Activated CD4-positive, alpha-beta T cell treated with anti-CD3 and anti-CD28 coated beads, Interleukin-2, amount 50 U/mL, for 16 hours (primary cell): ENCODE data around the gene ORMDL2.

Experiments used
- DNase-seq: peaks from one replicate; pipeline ENCODE4 v3.0.0-alpha.2; 2020

The ORMDL2 gene

DNA sequence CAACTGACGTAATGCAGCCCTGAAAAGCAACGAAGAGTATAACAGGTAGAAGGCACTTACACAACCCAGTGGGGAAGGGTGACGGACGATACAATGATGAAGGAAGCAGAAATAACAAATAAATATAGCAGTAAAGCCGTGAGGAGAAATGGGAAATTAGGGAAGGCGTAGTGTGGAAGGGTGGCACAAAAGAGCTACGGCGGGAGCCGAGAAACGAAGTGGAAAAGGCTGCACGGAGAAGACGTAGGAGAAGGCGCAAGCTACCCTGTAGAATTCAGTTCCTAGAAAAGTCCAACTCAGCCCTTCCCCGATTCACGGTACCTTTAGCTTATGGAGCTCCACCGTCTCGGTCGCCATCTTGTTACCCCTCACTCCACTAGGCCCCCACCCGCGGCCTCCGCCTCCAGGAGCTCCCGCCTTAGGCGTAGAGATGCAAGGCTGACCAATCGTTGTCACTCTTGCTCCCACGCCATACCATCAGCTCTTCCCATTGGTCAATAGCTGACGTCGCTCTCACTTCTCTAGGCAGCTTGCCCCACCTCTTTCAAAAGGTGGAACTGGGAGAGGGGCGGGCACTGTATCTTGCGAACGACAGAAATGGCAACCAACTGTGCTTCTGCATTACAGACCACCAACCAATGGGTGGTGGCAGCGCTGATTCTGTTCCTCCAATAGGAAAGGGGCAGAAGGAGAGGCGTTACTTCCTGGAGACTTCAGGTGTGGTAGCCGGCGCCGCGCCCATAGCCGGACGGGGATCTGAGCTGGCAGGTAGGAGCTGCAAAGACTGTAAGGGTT is at the start of gene ORMDL2, which contains the start of gene SARNP:
TSS of gene ORMDL2 (plus strand) at position 697 of the 795 bp plus-strand sequence. CDS start 959 bp downstream, outside the sequence.
TSS of gene SARNP (minus strand) at position 380 of the 795 bp plus-strand sequence. CDS start at position 357, 23 bp downstream.
- DNase-seq: peak; percentile 100

DNA sequence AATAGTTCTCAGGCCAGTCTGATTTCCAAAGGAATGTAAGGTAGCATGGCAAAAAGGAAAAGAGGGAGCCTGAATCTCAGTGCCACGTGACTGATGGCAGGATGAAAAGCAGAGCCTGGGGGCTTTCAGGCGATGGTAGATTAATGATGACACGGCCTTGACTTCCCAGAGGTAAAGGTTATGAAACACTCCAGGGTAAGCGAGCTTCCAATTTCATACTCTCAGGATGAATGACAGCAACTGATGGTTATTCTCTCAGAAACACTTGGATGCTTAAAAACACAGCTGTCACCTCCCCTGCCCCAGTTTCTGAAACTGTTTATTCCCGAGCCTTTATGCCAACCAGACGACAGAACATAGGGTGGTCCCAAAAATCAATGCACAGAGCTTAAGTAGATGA is 46.1 kb upstream of the ORMDL2 start:
- DNase-seq: no peak

DNA sequence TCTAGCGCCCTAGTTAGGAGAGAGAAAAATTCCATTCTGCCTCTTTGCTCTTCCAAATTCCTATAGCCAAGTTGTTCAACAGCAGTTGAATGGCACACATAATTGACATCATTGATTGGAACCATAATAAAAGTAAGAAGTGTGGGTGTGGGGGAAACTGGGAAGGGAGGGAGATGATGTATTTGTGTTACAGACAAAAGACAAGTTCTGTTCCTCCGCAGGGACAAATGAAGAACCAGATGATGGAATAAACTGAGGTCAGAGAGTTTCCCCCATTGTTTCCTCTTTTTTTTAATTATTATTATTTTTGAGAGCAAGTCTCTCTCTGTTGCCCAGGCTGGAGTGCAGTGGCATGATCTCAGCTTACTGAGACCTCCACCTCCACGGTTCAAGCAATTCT is 40.0 kb upstream of the ORMDL2 start:
- DNase-seq: no peak

DNA sequence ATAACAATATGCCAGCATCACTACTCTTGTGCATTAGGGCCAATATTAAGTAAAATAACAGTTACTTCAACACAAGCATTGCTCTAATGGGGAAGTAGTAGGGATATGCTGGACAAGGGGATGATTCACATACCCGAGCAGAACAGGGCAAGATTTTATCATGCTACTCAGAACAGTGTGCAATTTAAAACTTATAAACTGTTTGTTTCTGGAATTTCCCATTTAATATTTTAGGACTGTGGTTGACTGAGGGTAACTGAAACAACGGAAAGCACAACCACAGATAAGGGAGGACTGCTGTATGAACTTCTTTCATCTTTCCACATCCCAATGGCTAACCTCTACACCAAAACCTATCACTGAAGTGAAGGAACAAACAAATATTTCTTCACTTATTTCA is 37.2 kb upstream of the ORMDL2 start:
- DNase-seq: peak; percentile 3

DNA sequence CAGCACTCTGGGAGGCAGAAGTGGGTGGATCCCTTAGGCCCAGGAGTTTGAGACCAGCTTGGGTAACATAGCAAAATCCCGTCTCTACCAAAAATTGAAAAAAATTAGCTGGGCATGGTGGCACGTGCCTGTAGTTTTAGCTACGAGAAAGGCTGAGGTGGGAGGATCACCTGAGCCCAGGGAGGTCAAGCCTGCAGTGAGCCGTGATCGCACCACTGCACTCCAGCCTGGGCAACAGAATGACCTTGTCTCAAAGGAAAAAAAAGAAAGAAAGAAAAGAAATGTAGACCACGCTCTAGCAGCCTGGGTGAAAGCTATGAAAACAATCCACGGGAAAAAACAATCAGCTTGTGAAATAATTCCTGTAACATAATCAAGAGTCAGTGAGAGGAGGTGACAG is 29.3 kb upstream of the ORMDL2 start:
- DNase-seq: no peak

DNA sequence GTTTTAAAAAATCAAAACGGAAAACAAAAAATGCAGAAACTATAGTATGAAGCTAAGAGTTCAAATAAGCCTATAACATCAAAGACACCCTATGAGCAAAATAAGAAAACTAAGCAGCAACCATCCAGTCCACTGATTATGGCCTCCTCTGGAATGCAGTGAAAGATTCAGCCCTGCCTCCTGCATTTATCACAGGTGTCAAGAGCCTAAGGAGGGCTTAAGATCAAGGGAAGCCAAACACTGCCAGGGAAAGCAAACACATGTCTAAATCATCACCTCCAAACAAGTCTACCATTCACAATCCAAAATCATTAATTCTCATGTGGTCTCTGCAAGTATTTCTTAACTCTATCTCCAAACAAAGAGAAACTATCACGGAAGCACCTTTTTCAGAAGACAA is 28.7 kb upstream of the ORMDL2 start:
- DNase-seq: no peak

DNA sequence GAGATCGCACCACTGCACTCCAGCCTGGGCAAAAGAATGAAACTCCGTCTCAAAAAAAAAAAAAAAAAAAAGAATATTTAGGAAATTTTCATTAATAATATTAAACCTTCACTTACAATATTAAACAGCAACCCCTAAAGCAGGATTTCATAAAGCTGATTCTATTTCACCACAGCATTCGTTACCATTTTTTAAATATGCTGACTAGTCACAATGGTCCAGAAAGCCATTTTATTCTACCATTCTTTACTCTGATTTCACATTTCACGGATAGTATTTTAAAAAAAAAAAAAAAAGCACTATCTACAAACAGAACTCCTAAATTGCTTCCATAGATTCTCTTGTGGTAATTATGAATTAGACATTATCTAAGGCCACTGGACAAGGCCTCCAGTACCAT is 27.9 kb upstream of the ORMDL2 start:
- no peak for DNase-seq

DNA sequence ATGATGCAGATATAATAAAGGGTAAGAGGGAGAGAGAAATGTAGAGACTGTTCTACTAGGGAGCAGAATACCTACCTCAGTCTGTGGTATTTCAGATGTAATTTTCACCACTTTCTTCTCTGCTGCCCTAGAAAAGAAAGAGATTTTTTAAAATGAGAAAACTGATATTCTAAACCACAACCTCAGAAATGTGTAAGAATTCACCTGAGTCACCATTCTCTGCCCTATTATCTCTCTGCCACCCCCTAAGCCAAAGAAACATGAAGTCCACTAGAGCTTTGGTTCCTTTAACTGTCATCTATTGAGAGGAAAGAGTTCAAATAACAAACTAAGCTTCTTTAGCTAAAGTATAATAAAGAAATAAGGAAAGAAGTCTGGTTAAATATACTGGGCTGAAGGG is 21.9 kb upstream of the ORMDL2 start:
- DNase-seq: no peak

DNA sequence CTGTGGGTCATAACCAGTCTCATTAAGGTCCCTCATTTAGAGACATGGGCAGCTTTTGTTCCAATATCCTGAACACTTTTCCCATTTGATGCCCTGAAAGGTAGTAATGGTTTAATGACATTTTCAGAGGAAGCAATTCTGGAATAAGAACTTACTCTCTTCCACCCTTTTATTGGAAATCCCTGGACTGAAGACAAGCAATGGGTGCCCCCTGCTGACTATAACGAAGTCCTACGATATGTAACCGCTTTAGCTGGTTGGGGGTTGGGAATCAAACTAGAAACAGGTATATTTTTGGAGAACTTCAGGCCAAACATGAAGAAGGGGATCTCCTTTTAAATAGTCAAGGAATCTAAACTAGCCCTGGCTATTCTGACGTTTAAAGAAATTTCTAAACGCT is 20.8 kb upstream of the ORMDL2 start:
- DNase-seq: no peak

DNA sequence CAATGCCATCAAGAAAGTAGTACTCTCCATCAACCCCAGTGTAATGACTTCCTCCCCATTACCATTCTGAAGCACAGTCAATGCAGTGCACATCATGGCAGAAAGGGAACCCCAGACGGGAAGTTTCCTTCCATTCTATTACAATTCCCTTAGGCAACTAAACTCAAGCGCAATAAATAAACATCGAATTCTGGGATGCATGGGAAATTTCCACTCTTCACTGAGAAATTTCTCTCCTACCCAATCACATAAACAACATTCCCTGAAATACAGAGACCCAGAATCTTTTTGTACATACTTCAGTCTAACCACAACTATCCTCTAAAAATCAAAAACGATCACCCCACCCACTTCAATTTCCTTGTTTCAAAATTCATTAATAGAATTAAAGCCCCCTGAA is 20.3 kb upstream of the ORMDL2 start:
- DNase-seq: no peak

- no peak for DNase-seq
Measured at GRCh38 chr12:55806982-55807381, 10.9 kb upstream of the ORMDL2 start.

- DNase-seq: no peak
Measured at GRCh38 chr12:55809274-55809673, 8.6 kb upstream of the ORMDL2 start.

- DNase-seq: no peak
Measured at GRCh38 chr12:55812088-55812487, 5.8 kb upstream of the ORMDL2 start.

- DNase-seq: no peak
Measured at GRCh38 chr12:55814257-55814656, 3.6 kb upstream of the ORMDL2 start.

DNA sequence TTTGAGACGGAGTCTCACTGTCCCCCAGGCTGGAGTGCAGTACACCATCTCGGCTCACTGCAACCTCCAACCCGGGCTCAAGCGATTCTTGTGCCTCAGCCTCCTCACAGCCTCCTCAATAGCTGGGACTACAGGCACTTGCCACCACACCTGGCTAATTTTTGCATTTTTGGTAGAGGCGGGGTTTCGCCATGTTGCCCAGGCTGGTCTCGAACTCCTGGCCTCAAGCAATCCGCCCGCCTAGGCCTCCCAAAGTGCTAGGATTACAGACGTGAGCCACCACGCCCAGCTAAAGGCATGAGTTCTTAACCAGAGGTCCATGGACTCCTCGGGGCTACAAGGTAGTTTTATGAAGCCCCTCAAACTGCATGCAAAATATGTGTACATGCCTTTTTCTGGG is 2.4 kb upstream of the ORMDL2 start:
- no peak for DNase-seq

DNA sequence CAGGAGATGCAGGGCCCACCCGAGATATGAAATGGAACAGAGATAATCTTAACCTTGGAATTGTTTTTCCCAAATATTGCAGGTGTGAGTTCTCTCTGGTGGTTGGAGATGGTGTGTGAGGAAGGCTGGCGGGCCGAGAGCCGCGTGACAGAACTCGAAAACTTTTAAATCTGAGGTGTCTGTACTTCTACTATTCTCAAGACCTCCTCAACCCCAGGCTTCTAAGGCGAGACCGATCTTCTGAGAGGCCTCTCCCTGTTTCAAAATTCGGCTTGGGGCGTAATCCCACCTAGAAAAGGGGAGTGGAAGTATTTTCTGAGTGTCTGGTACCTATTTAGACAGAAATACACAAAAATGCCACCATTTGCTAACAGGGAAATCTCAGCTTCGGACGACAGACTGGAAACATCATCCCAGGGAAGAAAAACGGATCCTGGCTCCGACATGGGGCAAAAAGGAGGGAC is 928 bp upstream of the ORMDL2 start:
- no peak for DNase-seq

- no peak for DNase-seq
Measured at GRCh38 chr12:55818140-55818728, 393 bp downstream of the ORMDL2 start.

GRCh38 chr12:55818886-55819285 is 1.0 kb downstream of the ORMDL2 start:
- DNase-seq: no peak

- DNase-seq: no peak
Measured at GRCh38 chr12:55820679-55821078, 2.8 kb downstream of the ORMDL2 start.

- DNase-seq: no peak
Measured at GRCh38 chr12:55822228-55822627, 4.4 kb downstream of the ORMDL2 start.

DNA sequence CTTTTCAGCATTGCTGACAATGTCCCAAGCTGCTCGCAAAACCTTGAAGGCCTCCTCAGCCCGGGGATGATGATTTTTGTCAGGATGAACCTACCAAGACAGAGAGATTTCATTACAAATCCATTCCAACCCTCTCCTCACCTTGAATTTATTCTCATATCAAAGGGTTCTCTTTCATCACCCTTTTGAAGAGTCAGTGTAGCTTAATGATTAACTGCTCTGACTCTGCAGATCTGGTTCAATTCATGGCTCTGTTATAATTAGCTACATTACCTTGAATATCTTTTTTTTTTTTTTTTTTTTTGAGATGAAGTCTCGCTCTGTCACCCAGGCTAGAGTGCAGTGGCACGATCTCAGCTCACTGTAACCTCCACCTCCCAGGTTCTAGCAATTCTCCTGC is 5.6 kb downstream of the ORMDL2 start:
- no peak for DNase-seq

DNA sequence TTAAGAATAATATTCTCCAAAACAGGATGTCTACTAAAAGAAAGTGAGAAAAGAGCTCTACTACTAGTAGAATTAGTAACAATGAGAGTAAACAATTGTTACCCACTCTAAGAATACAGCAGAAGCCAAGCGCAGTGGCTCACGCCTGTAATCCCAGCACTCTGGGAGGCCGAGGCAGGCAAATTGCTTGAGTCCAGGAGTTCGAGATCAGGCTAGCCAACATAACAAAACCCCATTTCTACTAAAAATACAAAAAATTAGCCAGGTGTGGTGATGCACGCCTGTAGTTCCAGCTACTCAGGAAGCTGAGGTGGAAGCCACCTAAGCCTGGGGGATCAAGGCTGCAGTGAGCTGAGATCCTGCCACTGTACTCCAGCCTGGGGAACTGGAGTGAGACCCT is 6.9 kb downstream of the ORMDL2 start:
- no peak for DNase-seq

GRCh38 chr12:55827806-55828205 is 10.0 kb downstream of the ORMDL2 start:
- DNase-seq: no peak

DNA sequence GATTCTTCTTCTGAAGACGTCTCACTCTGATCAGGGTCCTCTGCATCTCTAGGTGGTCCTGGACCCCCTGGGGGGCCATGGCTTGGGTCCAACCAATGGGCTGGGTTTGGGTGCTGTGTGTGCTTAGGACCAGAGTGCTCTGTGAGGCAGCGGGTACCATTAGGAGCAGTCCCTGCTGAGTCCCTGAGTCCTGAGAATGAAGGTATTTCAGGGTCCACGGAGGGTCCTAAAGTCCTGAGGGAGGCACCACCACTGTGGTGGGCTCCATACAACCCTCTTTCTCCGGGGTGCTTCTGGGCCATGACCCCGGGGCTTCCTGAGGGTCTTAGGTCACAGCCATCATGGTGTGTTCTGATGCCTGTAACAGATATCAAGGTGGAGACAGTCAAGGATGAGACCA is 10.5 kb downstream of the ORMDL2 start:
- no peak for DNase-seq
